GM18873 (cell line): Measurements from ENCODE around the gene H1-8.

ENCODE experiments used
- ATAC-seq: cut with Tn5 transposase; IDR thresholded peaks from one replicate; pipeline ENCODE4 v1.9.1; 2021; ENCODE audit warnings: mild to moderate bottlenecking, moderate library complexity, moderate number of reproducible peaks; ENCODE audit not compliant: unreplicated experiment, low FRiP score

The H1-8 gene

GRCh38 chr3:129554356-129555152 lies 11.6 kb downstream of the H1-8 start:
- ATAC-seq: no peak

GRCh38 chr3:129555153-129555550 lies 12.2 kb downstream of the H1-8 start:
- no peak for ATAC-seq

GRCh38 chr3:129555616-129556357 lies 12.8 kb downstream of the H1-8 start:
- ATAC-seq: no peak

- no peak for ATAC-seq
These were observed 13.4 kb downstream of the H1-8 start for GRCh38 chr3:129556358-129556695.

GRCh38 chr3:129556890-129557547 lies 14.0 kb downstream of the H1-8 start:
- ATAC-seq: no peak

GRCh38 chr3:129557548-129557894 lies 14.5 kb downstream of the H1-8 start:
- no peak for ATAC-seq

GRCh38 chr3:129558081-129558771 lies 15.3 kb downstream of the H1-8 start:
- no peak for ATAC-seq

GRCh38 chr3:129558772-129559564 lies 16.0 kb downstream of the H1-8 start:
- ATAC-seq: no peak

- ATAC-seq: no peak
These were observed 16.6 kb downstream of the H1-8 start for GRCh38 chr3:129559565-129560079.

GRCh38 chr3:129560269-129560787 lies 17.4 kb downstream of the H1-8 start:
- no peak for ATAC-seq

GRCh38 chr3:129560911-129561594 lies 18.1 kb downstream of the H1-8 start:
- ATAC-seq: no peak

GRCh38 chr3:129561619-129562248 lies 18.8 kb downstream of the H1-8 start:
- no peak for ATAC-seq

- ATAC-seq: no peak
These were observed 19.8 kb downstream of the H1-8 start for GRCh38 chr3:129562803-129563202.

- no peak for ATAC-seq
These were observed 20.4 kb downstream of the H1-8 start for GRCh38 chr3:129563332-129563731.

GRCh38 chr3:129563850-129564535 lies 21.0 kb downstream of the H1-8 start:
- ATAC-seq: no peak

- no peak for ATAC-seq
These were observed 22.1 kb downstream of the H1-8 start for GRCh38 chr3:129564981-129565644.

- no peak for ATAC-seq
These were observed 22.9 kb downstream of the H1-8 start for GRCh38 chr3:129565902-129566301.
